AG08395 (cell line): ENCODE data around the gene ADGRB2.

Source experiments
- DNase-seq: peaks from one replicate; pipeline ENCODE4 v3.0.0; 2012; ENCODE audit warnings: mixed read lengths, low spot score

Gene ADGRB2

DNA sequence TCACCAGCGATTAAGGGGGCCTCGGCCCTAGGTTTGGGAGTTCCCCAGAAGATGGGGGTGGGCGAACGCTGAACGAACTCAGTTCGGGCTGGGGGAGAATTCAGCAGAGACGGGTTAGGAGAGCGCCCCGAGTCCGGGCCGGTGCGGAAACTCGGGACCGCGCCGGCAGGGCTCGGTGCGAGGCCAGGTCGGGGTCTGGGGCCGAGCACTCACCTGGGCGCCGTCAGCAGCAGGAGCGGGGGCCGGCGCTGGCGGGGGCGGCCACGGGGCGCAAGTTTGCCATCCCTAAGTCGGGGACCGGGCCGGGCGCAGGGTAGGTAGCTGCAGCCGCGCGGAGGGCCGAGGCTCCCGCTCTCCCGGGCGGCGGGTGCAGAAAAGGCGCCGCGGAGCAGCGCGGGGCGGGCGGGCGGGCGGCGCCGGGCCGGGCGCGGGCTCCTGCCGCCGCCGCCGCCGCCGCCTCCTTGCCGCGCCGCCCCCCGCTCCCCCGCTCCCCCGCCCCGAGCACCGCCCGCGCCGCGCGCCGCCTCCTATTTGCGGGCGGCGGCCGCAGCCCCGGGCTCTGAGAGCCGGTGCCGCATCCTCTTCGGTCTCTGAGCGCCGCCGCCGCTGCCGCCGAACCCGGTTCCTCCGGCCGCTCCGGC lies 349 bp downstream of the ADGRB2 start:
- DNase-seq, result no peak

DNA sequence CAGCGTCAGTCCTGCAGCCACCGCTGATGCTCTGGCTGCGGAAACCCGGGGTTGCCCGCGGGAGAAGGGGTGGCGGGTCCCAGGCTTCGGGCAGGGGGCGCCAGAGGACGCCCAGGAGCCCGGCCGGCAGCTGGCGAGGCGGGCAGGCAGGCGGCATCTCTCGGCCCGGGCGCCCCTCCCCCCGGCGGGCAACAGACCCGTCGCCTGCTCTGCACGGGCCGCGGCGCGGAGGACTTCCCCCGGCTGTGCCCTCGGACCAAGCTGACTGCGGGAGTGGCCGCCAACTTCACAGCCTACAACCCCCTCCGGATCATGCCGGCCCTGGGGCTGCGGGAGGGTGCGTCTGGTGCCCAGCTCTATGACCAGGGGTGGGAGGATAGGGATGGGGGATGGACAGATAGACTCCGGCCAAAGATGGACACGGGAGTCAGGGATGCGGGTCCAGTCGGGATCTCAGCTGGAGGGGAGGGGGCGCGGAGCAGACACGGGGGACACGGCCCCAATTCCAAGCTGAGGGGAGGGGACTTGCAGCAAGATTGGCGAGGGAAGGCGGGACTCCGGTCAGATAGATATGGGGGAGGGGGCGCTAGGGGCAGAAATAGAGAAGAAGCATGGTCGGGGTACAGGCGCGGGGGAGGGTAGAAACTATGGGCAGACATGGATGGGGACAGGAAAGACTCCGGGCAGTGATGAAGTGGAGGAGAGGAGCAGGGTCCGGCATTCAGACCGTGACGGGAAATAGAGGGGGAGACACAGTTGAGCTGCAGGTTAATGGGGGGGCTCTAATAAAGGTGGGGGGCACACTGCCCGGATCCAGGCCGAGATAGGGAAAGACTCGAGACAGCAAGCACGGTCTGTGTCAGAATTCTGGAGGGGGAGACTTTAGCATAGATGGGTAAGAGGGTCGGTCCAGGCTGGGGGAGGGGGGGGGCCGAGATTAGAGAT lies 1.1 kb downstream of the ADGRB2 start:
- peak; percentile 71 for DNase-seq

DNA sequence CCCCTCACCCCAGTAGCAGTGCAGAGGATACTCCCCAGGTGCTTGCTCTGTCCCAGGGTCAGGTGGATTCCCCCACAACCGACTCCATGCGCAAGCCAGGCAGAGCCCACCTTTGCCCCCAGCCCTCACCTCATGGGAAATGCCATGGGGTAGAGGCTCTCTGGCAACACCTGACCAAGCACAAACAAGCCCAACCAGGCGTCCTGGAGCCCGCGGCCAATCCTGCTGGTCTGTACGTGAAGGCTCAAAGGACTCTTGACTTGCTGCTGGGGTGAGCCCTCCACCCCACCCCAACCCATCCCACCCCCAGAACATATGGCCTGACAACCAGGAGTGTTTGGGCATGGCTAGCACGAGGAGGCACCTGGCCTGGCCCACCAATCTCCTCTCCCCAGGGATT lies 1.8 kb downstream of the ADGRB2 start:
- DNase-seq, result no peak

DNA sequence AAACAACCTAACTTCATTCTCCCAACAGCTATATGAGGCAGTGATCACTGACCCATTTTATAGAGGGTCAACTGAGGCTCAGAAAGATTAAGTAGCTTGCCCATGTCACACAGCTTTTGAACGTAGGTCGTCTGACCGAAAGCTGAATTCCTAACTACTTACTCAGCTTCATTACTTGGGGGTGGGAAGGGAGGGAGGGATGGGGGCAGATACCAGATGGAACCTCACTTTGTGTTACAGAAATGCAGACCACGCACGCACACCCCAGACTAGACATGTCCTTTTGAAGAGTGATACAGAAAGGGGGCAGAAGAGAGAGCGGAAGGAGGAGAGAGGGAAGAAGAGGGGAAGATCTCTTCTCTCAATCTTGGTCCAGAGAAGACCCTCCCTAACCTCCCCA lies 2.3 kb downstream of the ADGRB2 start:
- DNase-seq, result peak; percentile 27

DNA sequence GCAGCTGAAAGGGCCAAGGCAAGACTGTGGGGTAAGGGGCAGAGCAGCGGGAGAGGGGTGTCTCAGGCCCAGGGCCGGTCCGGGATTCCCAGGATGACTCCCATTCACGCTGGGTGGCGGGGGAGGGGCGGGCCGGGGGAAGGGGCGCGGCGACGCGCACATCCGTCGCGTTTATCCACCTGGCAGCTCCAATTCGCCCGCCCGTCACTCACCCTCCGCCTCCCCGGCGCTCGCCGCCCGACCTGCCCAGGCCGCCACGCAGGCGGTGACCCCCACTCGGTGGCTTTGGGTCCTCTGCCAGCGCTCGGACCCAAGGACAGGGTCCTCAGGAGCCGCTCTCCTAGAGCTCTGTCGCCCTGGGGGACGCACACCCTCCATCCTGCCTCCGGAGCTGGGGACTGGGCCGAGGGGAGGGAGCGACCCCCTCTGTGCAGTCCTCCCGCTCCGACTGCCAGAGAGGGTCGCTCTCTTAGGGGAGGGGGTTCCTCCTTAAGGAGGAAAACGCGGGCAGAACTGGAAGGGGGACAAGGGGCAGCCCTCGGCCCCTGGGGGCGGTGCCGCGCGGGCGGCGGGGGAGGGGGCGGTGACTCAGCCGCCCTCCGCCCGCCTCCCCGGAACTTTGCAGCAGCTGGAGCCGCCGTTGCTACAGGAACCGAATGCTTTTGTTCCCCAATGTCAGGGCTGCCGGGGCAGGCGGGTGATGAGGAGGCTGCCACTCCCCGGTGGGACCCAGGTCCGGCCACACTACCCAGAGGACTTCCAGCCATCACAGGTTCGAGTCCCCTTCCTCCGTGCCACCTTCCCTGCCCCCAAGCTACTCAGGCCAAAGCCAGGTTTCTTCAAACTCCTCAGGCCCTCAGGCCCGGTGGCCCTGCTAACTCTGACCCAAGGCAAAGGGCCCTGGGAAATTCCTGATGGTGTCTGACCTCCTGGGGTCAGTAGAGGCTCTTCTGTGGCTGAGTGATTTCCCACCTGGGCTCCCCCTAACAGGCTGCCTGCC lies 3.4 kb downstream of the ADGRB2 start:
- DNase-seq, result peak; percentile 91

DNA sequence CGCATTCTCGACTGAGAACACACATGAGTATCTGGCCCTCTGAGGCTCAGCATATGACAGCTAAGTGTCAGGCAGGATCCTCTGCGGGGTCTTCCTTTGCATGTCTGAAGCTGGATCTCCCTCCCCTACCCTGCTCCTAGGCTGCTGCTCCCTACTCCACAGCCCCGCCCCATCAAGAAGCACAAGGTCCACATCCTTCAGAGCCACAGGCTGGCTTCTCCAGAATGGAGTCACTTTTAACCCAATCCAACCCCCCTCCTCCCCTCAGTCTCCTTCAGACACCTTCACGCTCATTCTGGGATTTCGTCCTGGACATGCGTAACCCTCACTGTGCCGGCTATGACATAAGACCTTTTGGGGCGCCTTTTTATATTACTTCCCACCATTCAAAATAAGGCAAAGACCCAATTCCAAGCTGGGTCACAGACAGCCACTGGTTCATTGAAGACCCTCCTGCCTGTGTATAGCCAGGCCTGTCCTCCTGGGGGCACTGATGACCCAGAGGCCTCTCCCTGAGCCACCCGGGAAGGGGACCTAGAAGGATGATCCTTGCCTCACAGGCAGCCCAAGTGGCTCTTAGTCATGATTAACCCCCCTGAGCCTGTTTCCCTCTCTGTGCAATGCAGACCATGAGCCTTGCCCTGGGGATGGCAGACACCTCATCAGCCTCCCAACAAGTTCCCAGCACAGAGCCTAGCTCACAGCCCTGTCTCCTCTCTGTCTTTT lies 4.7 kb downstream of the ADGRB2 start:
- peak; percentile 35 for DNase-seq

DNA sequence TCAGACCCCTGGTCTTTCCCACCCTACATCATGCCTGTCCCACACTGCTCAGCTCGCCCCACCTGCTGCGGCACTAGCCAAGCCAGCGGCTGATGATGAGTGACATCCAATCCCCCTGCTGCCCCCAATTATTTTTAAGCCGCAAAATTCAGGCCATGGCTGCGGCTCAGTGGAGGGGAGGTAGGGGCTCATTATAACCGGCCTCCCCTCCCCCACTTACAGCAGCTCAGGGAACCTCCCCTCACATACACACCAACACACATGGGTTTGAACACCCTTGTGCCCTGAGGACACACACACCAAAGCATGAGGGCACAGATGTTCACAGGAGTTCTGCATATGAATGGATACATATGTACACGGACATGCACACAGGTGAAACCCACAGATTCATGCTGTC lies 5.3 kb downstream of the ADGRB2 start:
- DNase-seq, result no peak

DNA sequence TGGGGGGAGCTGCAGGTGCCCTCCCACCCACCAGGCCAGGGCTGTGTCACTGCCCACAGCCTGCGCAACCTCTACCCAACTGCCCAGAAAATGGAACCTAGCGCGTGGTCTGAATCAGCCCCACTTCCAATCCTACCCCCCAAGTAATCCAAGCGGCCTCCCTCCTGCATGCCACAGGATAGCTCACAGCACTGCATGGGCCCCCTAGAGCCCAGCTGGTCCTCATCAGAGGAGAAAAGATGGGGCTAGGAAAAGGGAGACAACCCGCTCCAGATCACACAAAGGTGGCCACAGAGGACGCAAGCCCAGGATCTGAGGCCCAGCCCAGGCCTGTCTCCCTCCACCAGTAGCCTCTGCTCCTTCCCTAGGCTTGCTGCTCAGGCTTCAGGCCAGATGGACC lies 6.2 kb downstream of the ADGRB2 start:
- no peak for DNase-seq

DNA sequence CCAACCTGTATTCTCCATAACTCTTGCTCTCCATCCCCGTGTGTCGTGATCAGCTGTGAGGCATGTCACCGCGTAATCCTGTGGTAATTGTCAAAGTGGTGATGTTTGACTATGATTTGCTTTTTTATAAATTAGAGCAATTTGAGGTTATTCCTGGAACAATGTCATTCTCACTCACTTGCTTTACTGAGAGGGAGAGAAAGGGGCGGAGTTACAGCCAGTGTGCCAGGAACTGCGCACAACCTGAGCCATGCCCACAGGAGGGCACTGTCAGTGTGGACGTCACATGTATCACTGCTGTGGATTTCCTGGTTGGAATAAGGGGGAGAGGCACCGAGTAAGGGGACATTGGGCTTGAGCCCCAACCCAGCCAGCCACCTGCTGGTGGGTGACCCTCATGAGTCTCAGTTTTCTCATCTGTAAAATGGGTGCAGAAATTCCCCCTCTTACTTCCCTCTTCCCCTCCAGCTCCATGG lies 6.9 kb downstream of the ADGRB2 start:
- DNase-seq, result no peak

DNA sequence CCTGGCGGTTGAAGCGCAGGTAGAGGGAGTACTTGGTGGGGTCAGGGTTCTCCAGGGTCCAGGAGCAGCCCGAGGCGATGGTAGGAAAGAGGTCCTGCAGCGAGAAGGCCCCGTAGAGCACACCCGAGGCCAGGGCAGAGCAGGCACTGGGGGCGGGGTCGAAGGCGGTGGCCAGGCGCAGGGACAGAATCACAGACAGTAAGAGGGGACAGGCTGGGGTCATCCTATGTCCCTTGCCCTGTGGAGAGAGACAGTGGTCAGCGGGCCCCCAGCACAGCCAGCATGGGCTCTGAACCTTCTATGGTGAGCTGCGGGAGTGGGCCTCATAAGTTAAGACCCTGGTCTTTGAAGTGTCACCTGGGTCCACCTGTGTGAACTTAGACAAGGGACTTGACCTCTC lies 7.6 kb downstream of the ADGRB2 start:
- DNase-seq, result no peak

DNA sequence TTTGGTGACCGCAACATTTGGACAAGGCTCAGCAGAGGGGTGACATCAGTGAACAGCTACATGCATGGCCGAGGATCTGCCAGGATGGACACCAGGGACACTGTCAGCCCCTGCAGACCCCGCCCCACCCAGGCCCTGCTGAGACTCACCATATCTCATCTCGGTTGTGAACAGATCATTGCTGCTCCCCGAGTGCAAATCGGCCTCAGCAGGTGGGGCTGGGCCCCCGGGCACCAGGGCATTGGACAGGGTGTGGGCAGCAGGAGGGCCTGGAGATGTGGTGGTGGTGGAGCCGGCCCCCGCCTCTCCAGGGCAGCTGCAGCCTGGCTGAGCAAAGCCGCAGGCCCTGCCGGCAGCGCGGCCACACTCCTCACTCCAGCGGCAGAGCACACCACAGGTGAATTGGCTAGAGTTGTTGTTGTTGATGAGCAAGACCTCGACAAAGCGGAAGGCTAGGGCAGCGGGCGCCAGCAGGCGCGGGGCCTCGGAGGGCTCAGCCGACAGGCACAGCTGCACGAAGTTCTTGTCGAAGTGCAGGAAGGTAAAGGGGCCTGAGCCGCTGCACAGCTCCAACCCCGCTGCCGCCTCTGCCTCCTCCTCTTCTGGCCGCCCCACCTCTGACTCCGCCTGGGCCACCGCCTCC lies 8.2 kb downstream of the ADGRB2 start:
- no peak for DNase-seq

DNA sequence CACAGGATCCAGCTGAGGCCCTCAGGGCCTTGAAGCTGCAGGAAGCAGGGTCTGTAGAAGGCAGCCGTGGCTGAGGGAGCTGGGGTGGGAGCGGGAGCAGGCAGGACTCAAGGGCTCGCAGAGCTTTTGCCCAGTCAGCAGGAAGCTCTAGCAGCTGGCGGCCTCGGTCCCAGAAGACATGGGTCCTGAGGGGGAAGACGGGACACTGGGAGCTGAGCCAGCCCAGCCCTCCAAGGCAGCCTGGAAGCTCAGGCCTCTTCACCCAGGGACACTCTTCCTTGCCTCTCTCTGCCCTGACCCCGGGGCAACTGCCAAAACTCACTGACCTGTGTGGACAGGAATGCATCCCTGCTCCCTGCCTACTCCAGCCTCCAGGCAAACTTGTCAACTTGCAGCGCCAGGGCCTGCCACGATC lies 8.9 kb downstream of the ADGRB2 start:
- peak; percentile 66 for DNase-seq

DNA sequence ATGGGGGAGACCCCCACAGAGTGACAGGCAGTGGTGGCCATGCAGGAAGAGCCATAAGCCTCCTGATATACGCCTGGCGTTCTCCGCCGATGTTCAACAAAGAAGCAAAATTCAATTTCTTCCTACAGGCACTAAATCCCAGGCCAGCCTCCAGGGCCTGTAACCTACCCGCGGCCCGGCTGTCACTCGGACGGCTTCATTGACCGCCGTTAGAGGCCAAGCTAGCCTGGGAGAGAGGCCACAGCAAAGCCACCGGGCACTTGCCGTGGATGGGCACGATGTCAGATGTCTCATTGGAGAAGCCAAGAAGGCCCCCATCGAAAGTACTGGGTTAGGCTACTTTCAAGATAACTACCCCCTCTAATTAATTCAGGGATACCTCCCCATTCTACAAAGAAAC lies 9.7 kb downstream of the ADGRB2 start:
- DNase-seq, result no peak

DNA sequence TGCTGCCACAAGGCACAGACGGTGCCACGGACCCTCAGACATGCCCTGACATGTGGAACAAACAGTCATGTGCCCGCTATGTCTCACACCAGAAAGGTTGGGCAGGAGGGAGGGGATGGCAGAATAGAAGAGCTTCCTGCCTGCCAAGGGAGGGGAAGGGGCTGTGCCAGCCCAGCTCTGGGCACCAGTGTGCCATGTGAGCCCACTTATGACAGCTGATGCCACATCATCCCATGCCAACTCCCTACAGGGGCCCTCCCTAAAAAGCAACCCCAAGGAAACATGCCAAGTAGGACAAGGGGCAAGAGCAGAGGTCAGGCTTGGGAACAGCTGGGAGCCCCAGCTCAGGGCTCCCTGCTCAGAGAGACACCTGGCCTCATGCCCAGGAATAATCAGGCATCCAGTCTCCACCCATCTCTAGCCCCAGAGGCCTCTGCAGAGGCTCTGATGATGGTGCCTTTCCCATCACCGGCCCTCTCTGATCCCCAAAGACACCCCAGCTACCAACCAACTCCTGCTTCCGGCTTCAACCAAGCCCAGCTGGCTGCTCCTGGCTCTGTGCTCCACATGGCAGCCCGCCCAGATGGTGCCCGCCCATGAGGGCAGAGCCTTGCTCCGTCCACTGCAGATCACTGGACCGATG lies 10.3 kb downstream of the ADGRB2 start:
- peak; percentile 58 for DNase-seq

DNA sequence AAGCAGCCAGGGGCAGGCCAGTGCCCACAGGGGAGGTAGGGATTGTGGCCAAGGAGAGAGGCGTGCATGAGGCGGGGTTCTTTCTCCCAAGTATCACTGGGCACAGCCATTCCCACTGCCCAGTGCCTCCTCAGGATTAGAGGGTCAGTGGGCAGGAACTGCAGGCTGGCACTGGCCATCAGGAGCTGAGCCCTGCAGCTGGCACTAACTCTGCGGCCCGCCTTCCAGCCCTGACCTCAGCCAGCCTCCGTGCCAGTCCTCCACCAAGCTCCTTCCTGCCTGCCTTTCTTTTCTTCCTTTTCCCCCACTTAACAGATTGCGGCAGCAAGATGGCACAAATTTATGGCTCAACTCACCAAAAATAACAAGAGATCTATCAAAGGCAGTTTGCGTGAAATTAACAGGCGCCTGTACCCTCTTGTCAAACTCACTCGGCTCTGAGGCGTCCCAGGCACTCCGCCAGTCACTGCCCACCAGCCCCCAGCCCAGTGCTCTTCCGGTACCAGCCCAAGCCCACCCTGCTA lies 11.1 kb downstream of the ADGRB2 start:
- DNase-seq, result no peak

DNA sequence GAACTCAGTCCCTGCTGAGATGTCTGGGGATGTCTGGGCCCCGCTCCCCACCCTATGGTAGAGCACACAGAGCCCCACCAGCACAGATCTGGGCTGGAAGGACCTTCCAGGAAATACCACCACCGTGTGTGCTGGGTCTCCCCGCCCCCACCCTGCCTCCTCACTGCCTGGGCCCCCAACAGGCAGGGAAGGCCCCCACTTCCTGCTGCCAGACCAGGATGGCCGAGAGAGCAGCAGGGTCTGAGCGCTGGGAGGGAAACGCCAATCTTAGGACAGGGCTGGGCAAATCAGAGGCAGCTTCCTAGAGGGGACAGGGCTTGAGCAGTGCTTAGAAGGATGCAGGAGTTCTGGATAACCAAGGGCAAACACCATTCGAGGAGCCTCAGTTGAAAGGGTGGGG lies 11.9 kb downstream of the ADGRB2 start:
- no peak for DNase-seq

DNA sequence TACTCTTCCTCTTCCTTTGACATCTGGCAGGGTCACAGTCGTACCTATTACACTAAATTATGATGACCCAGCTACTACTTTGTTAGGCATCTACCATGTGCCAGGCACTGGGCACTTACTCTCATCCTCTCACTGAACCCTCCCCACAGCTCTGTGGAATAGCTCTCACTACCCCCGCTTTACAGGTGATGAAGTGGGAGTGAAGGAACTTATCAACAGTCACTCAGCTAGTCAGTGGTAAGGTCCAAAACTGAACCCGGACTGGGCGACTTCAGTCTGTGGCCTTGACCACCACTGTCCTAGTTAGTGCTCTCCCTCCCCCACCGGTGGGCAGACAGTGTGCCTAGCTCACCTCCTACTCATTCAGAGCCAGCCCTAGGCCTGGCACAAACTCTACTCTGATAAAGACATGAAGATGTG lies 12.3 kb downstream of the ADGRB2 start:
- DNase-seq, result no peak

DNA sequence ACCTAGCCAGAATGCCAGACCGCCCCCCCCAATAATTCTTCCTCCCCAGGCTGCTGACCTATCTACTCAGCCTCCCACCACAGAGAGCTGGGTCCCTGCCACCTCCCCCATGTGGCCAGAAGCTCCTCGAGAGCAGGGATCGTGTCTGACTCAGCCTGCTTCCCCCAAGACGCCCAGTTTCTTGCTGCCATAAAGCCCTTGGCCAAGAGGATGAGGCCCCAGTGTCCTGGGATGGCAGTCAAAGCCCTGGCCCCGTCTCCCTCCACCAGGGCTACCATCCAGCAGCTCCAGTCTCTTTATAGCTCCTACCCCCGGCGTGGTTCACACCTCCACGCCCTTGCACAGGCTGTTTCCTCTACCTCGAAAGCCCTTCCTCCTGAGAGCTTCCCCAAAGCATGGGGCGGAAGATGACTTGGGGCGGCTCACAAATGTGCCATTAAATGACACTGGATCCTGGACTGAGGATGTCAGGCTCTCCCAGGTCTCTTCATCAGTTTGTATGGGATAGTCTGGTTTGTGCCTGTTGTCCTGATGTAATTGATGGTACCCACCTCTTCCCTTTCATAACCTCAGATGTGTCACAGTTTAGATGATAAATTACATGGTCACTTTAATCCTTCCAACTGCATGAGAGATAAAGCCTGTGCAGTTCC lies 13.2 kb downstream of the ADGRB2 start:
- DNase-seq, result peak; percentile 79
